Measurements from ENCODE around the gene LAMB2.

GRCh38 chr3:49131040-49131439 lies 1.8 kb downstream of the LAMB2 start:
- TF ChIP-seq SREBF2 (IDR thresholded peaks at IDR 0.05; ENCODE audit: low read length) (no peak), POLR2A (IDR thresholded peaks at IDR 0.05; ENCODE audit: low read depth, low read length) (no peak), POLR2AphosphoS5 (IDR thresholded peaks at IDR 0.05; ENCODE audit: low read length) (no peak), CREB1 (IDR thresholded peaks at IDR 0.05; ENCODE audit: low read depth) (no peak), CBFB (IDR thresholded peaks at IDR 0.05; ENCODE audit: low read depth) (no peak), CTCF (IDR thresholded peaks at IDR 0.05 in 2 of 3, conservative IDR thresholded peaks at IDR 0.05 in 1 of 3; ENCODE audit: control insufficient read depth in 2 of 3, extremely low read depth in 1 of 3, insufficient read depth in 1 of 3, low read depth in 3 of 3, low read length in 3 of 3) (no peak), HDGF (IDR thresholded peaks at IDR 0.05) (no peak), EZH2 (IDR thresholded peaks at IDR 0.05; ENCODE audit: borderline replicate concordance, control insufficient read depth, low read depth, low read length) (no peak), SP1 (IDR thresholded peaks at IDR 0.05; ENCODE audit: low read depth, low read length) (no peak), FOXK2 (IDR thresholded peaks at IDR 0.05) (no peak), RFX5 (IDR thresholded peaks at IDR 0.05; ENCODE audit: low read depth, low read length) (no peak), ZNF274 (IDR thresholded peaks at IDR 0.05; ENCODE audit: insufficient read depth, insufficient read length) (no peak)
